LNCaP clone FGC (cell line): ENCODE results near the gene TFCP2L1.

Source experiments
- DNase-seq: peaks from one replicate; pipeline ENCODE4 v3.0.0-alpha.2; 2011; ENCODE audit warnings: low read depth
- H3K4me3 ChIP-seq: 2 replicates; pipeline ENCODE4 v1.5.1; 2011; ENCODE audit warnings: mild to moderate bottlenecking, low read depth, low read length, control low read depth
- TF ChIP-seq, protein P1 (sequence below): IDR thresholded peaks from 2 replicates; pipeline ENCODE4 v1.5.1; 2012; ENCODE audit warnings: mild to moderate bottlenecking; ENCODE audit not compliant: control insufficient read depth, insufficient read depth; ENCODE audit errors: extremely low read depth

The TFCP2L1 gene

DNA sequence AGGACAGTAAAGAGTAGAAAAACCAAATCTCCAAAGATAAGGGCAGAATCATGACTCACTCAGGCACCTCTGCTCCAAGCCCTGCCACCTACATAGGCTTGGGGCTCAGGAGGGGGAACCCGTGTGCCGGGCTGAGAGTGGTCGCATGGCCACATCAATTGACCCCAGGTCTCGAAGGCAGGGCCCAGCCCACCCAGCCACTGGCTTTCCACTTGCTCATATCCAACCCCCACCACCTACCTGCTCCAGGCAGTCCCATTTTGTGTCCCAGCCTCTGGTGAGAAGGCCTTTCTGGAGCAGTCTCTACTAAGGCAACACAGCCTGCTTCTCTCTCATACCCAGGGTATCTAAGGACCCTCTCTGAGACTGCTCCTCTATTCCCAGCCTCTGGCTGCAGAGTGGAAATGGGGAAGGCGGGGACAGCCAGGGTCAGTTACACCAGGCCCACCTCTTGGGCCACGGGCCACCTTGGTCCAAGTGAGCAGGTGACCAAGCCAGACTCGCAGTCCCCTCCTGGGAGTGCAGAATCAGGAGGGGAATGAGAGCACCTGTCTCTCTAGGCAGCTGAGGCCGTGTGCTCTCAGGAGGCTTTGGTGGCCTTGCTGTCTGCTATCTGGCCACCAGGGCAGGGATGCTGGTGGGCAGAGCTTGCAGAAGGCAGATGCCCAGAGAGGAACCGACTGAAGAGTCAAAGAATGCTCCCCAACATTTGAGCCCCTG, 20.8 kb downstream of the TFCP2L1 start:
- DNase-seq: no peak
- H3K4me3 ChIP-seq: no peak overlapping the region
- TF ChIP-seq, protein P1, sequence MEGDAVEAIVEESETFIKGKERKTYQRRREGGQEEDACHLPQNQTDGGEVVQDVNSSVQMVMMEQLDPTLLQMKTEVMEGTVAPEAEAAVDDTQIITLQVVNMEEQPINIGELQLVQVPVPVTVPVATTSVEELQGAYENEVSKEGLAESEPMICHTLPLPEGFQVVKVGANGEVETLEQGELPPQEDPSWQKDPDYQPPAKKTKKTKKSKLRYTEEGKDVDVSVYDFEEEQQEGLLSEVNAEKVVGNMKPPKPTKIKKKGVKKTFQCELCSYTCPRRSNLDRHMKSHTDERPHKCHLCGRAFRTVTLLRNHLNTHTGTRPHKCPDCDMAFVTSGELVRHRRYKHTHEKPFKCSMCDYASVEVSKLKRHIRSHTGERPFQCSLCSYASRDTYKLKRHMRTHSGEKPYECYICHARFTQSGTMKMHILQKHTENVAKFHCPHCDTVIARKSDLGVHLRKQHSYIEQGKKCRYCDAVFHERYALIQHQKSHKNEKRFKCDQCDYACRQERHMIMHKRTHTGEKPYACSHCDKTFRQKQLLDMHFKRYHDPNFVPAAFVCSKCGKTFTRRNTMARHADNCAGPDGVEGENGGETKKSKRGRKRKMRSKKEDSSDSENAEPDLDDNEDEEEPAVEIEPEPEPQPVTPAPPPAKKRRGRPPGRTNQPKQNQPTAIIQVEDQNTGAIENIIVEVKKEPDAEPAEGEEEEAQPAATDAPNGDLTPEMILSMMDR: no peak

DNA sequence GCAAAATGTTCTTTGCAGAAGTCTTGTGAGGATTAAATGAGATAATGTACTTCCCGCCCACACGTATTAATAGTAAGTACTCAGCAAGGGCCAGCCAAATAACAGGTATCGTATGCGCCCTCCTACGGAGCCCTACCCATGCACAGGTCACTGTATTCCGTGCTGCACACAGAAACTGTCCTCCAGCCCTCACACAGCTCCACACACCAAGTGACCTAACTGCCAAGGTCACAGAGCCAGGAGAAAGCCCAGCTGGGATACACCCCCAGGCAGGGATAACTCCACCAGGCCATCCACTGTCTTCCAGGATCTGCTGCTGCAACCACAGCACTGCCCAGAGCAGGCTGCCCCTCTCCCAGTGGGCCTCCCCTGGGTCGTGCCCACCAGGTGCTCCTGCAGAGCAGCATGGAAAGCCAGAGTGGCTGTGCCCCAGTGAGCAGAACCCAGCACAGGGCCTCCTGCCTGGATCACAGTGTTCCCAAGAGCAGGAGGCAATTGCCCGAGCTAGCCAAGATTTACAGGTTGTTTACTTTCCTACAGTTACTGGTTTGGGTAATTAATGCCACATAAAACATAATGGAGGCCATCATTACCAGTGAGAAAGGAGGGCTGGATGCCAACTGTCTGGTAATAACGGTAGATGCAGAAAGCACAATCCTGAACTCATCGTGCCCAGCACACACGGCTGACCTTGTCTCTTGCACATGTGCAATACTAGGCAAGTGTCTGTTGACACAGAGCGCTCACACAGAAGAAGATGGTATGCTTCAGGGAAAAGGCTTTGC, 24.4 kb downstream of the TFCP2L1 start:
- TF ChIP-seq, protein P1: no peak
- peak; percentile 58 for DNase-seq

DNA sequence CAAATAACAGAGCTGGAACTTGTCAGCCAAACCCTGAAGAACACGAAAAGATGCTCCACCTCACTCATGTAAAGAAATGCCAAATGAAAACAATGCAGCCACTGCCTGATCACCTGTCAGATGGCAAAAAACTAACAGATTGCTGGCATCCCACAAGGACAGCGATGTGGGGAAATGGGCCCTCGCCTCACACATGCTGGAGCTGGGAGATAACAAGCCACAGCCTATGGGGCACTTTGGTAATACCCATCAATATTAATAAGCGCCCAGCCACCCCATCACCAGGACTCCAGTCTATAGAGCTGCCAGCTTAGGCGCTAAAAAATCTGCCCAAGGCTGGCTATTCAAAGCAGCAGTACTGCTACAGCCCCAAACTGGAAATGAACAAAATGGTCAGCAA, 27.0 kb downstream of the TFCP2L1 start:
- TF ChIP-seq, protein P1: no peak
- H3K4me3 ChIP-seq: no peak overlapping the region
- DNase-seq: no peak

More for the DNA sequence above, 24.4 kb downstream of the TFCP2L1 start:
- H3K4me3 ChIP-seq: no peak overlapping the region

DNA sequence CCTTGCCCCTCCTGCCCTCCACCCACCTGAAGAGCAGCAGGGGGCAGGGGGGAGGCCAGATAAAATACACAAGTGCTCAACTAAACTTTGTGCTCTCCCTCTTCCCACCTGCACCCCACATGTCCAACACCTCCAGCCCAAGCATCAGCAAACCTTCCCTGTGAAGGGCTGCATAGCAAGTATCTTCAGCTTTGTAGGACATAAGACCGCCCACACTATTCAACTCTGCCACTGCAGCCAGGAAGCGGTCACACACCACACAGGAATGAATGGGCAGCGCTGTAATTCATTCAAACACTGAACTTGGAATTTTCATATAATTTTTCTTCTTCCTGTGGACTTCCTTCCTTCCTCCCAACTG, 27.5 kb downstream of the TFCP2L1 start:
- DNase-seq: no peak
- no peak overlapping the region for H3K4me3 ChIP-seq
- TF ChIP-seq, protein P1: no peak

DNA sequence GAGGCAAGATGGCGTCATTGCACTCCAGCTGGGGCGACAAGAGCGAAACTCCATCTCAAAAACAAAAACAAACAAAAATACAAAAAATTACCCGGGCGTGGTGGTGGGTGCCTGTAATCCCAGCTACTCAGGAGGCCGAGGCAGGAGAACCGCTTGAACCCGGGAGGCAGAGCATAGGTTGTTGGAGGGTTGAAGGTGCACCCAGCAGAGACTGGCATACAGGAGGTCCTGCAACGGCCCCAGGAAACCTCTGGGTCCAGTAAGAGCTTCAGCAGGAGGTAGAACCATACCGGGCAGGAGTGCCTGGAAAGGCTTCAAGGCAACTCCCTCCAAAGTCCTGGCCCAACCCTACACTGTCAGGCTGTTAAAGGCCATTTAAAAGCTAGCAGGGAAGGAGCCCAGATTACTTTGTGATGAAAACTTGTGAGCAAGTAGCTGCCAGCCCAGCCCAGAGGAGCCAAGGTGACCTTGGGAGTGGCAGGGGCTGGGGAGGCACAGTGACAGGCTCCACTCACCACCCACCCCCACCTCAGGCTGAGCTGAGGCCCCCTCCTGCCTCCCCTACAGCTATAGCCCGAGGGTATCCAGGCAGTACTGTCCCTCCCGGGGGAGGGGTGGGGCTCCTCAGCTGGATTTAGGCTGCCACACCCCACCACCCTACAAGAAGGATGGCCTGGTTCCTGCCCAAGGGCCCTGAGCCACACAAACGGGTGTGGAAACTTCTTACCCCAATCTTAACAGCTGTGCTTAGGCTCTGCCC, 28.1 kb downstream of the TFCP2L1 start:
- H3K4me3 ChIP-seq: no peak overlapping the region
- DNase-seq: no peak
- TF ChIP-seq, protein P1: no peak

DNA sequence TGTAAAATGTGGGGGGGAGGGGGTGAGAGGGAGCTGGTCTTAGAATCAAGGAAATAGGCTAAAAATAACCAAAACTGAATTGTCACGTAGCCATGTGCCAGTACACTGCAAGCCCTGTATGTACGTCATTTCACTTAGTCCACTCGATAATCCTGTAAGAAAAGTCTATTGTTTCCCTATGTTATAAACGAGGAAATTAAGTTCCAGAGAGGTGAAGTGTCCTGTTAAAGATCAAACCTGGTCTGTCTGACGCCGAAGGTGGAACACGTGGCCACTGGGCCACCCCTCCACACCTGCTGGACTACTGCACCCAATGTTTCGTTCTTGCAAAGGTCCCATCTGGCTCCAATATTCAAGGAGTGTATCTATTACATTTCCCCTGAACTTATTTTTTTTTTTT, 29.6 kb downstream of the TFCP2L1 start:
- TF ChIP-seq, protein P1: no peak
- DNase-seq: no peak

More for the DNA sequence above, 29.6 kb downstream of the TFCP2L1 start:
- H3K4me3 ChIP-seq: no peak overlapping the region
